Thyroid gland (tissue), 4 donors: ENCODE results near the gene SGF29. TPM values are rescaled to one million over a fixed set of nuclear protein-coding genes. Genes with fewer than 3 reads are reported as not detected.
"Not testable (repeated sequence)": the region's sequence is repeated elsewhere in the genome, so short reads cannot be mapped to it uniquely, and the experiment has no call there.

Source experiments
- DNase-seq, 2 donors: peaks; one replicate each; pipeline ENCODE4 v3.0.0-alpha.2; 2019
- H3K27ac ChIP-seq, 3 donors: fragments of 200-600 bp; sonication (generic); 1 replicate in 2 of 3; 2 replicates in 1 of 3; pipeline ENCODE4 v1.5.1; 2016 to 2019; ENCODE audit warnings: mild to moderate bottlenecking in 1 of 3, moderate library complexity in 1 of 3
- H3K27me3 ChIP-seq: fragments of 200-600 bp; sonication (generic); one replicate; pipeline ENCODE4 v1.5.1; 2019
- H3K36me3 ChIP-seq, 2 donors: fragments of 200-600 bp; sonication (generic); one replicate each; pipeline ENCODE4 v1.5.1; 2016 to 2019
- H3K4me1 ChIP-seq, 2 donors: fragments of 200-600 bp; sonication (generic); one replicate each; pipeline ENCODE4 v1.5.1; 2017 to 2019
- H3K4me3 ChIP-seq, 3 donors: fragments of 200-600 bp; sonication (generic); replicated peaks in 1 of 3; 1 replicate in 2 of 3; 2 replicates in 1 of 3; pipeline ENCODE4 v1.5.1; 2016; ENCODE audit warnings: mild to moderate bottlenecking in 1 of 3
- H3K9me3 ChIP-seq: fragments of 200-600 bp; sonication (generic); one replicate; pipeline ENCODE4 v1.5.1; 2017
- POLR2A ChIP-seq, 2 donors: fragments of 450-650 bp; IDR thresholded peaks; one replicate each; pipeline ENCODE4 v1.6.1; 2017; ENCODE audit warnings: antibody characterized with exemption in 2 of 2, mild to moderate bottlenecking in 2 of 2, moderate library complexity in 1 of 2
- WGBS, 2 donors: methylation state at CpG; one replicate each; pipeline ENCODE4 v1.1.5; 2017; 5-methylcytosine and 5-hydroxymethylcytosine counted together
- intact Hi-C: fragments of 100-400 bp; cut with DNase I; formaldehyde crosslinking; loops from one replicate; pipeline ENCODE4 v1.15.1; 2023
- total RNA-seq, 4 donors: library from RNA; depleted of rRNA; stranded (reverse); fragments of >200 nt; gene quantifications; one replicate each; pipeline ENCODE4 v1.2.3, GENCODE V29; 2016
- TF ChIP-seq, protein P1 (sequence below), 6 experiments: fragments of 200-600 bp in 3 of 6; fragments of 450-650 bp in 3 of 6; sonication (generic) in 3 of 6; IDR thresholded peaks; one replicate each; pipeline ENCODE4 v1.5.1; 2016 to 2019; ENCODE audit warnings: antibody characterized with exemption in 6 of 6, mild to moderate bottlenecking in 2 of 6, inconsistent platforms in 1 of 6, moderate library complexity in 1 of 6

The SGF29 gene
- total RNA-seq, 4 donors from 2014 or later, result 31.8 to 41.9 (median 36.9) TPM

DNA sequence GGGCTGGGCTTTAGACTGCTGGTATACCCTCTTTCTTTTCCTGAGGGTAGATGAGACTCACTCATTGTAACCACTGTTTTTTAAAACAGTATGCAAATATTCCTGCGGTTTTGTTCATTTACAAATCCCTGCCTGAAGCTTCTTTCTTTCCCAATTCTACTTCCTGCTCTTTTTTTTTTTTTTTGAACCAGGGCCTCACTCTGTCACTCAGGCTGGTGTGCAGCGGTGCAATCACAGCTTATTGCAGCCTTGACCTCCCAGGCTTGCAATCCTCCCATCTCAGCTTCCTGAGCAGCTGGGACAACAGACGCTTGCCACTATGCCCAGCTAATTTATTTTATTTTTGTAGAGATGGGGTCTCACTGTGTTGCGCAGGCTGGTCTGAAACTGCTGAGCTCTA, 64.2 kb downstream of the SGF29 start:
- peaks cover 0 to 5% of the 10 kb centered on the region in 2 donors for H3K4me1 ChIP-seq
- 64 to 66% methylated on average over 4 of the region's 4 CpGs for WGBS, 2 donors
- H3K9me3 ChIP-seq, result no peaks in the 10 kb centered on the region
- no peak for TF ChIP-seq POLR2A (IDR thresholded peaks at IDR 0.05)
- TF ChIP-seq, protein P1, sequence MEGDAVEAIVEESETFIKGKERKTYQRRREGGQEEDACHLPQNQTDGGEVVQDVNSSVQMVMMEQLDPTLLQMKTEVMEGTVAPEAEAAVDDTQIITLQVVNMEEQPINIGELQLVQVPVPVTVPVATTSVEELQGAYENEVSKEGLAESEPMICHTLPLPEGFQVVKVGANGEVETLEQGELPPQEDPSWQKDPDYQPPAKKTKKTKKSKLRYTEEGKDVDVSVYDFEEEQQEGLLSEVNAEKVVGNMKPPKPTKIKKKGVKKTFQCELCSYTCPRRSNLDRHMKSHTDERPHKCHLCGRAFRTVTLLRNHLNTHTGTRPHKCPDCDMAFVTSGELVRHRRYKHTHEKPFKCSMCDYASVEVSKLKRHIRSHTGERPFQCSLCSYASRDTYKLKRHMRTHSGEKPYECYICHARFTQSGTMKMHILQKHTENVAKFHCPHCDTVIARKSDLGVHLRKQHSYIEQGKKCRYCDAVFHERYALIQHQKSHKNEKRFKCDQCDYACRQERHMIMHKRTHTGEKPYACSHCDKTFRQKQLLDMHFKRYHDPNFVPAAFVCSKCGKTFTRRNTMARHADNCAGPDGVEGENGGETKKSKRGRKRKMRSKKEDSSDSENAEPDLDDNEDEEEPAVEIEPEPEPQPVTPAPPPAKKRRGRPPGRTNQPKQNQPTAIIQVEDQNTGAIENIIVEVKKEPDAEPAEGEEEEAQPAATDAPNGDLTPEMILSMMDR (IDR thresholded peaks at IDR 0.05), result no peak
- DNase-seq, result no peak
- intact Hi-C loops, result no loop called here
- H3K36me3 ChIP-seq, result no peaks in the 10 kb centered on the region
- H3K4me3 ChIP-seq, result no peak overlapping the region
- no peak overlapping the region for H3K27ac ChIP-seq
- H3K27me3 ChIP-seq, result no peaks in the 10 kb centered on the region

DNA sequence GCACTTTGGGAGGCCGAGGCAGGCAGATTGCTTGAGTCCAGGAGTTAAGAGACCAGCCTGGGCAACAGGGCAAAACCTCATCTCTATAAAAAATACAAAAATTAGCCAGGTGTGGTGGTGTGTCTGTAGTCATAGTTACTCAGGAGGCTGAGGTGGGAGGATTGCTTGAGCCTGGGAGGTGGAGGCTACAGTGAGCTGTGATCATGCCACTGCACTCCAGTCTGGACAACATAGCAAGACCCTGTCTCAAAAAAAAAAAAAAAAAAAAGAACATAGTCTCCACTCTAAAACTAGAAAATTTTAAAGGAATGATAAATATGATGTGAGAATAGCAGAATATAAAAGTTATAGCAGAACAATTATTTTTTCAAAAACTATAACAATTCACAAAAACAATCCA, 66.6 kb downstream of the SGF29 start:
- WGBS, 2 donors, result 83 to 93% methylated on average over 1 of the region's 1 CpG
- H3K36me3 ChIP-seq, H3K27me3 ChIP-seq, H3K27ac ChIP-seq, H3K4me1 ChIP-seq, H3K4me3 ChIP-seq, DNase-seq, H3K9me3 ChIP-seq, intact Hi-C loops: not testable (repeated sequence)

DNA sequence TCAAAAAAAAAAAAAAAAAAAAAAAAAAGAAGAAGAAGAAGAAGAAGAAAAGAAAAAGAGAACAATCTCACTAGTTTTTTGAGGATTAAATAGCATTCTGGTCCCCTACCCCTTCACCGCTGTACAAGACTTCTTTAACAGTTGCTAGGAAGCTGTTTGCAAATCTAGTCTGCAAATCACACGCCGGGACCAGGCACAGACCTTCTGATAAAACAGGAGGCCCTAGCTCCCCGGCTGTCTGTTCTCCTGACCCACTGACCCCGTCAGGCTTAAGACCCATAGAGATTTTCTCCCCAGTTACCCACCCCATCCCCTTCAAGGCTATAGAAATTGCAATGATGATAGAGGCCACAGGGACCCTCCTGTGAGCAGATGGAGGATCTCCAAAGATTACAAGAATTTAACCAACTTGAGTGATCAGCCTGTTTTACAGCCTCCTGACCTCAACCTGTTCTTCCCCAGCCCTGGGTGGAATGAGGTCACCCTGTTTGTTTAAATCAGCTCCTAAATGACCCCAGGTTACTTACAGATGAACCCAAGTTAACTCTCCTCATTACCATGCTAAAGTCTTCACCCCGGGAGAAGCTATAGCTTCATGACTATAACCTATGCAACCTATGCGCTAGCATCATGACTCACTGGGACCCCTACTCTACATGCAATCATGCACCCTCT, 67.9 kb downstream of the SGF29 start:
- H3K9me3 ChIP-seq, result no peaks in the 10 kb centered on the region
- no peaks in the 10 kb centered on the region for H3K27me3 ChIP-seq
- no peak for TF ChIP-seq POLR2A (IDR thresholded peaks at IDR 0.05)
- TF ChIP-seq, protein P1 (IDR thresholded peaks at IDR 0.05), result no peak
- DNase-seq, result no peak
- no peak overlapping the region for H3K27ac ChIP-seq
- H3K36me3 ChIP-seq, result no peaks in the 10 kb centered on the region
- H3K4me1 ChIP-seq, result peaks cover 0 to 5% of the 10 kb centered on the region in 2 donors
- no peak overlapping the region for H3K4me3 ChIP-seq
- intact Hi-C loops, result no loop called here
- WGBS, 2 donors, result 82 to 87% methylated on average over 7 of the region's 7 CpGs

DNA sequence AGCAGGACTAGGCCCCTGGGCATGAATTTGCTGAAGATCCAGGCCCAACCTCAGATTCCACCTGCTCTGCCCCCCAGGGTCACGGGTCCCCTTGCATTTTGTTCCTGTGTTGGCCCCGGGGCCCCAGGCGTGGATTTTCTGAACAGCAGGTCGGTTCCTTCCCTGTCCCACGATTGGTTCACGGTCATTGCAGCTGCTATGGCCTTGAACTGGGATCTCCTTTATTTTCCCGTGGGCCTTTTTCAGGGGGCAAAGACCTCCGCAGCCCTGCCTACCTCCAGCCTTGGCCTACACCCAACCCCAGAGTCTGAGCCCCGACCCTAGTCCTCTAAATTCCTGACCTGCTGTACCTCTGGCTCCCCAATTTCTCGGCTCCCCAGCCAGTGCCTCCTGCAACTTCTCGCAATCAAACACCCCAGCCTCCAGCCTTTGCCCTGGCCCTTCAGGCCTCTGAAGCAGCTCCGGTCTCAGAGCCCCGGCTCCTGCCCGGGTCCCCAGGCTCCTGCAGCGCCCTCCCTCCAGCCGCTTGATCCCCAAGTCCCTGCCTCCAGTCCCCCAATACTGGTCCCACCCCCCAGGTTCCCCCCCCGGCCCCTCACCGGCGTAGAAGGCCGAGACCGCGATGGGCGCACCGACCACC, 68.9 kb downstream of the SGF29 start:
- intact Hi-C loops, H3K27me3 ChIP-seq, H3K4me1 ChIP-seq, DNase-seq, H3K36me3 ChIP-seq, H3K9me3 ChIP-seq: not testable (repeated sequence)
- 33 to 59% methylated on average over 11 to 20 of the region's 24 CpGs for WGBS, 2 donors
- Histone ChIP-seq H3K27ac (peak overlapping the region; percentile 31 to 77 (median 54)), H3K4me3 (peak overlapping the region; percentile 41 to 47 (median 44))

DNA sequence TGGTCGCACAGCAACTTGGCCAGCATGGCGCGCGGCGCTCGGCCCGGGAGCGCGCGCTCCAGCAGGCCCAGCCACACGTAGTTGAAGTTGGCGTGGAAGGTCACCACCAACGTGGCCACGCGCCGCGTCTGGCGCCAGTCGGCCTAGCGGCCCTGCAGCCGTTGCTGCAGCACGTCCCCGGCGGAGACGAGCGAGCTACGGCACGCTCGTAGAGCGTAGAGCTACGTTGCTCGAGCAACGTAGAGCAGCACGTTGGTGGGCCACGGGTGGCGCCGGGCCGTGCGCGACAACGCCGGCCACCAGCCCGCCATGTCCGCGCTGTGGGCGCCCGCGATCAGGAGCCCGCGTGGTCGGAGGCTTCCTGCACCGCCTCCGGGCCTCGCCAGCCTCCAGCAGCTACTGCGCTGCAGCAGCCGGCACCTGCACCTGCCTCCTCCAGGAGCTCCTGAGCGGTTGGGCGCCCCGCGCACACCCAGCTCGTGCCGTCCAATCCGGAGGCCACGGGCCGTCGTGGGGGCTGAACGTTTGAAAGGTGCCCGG, 69.5 kb downstream of the SGF29 start:
- peaks cover 0 to 5% of the 10 kb centered on the region in 2 donors for H3K4me1 ChIP-seq
- H3K36me3 ChIP-seq, result no peaks in the 10 kb centered on the region
- peak overlapping the region; percentile 31 to 77 (median 54) for H3K27ac ChIP-seq
- peak; percentile 77 to 85 for DNase-seq
- peak in 1 of 2 donors; percentile 74 for TF ChIP-seq POLR2A (IDR thresholded peaks at IDR 0.05)
- TF ChIP-seq, protein P1 (IDR thresholded peaks at IDR 0.05), result no peak
- H3K4me3 ChIP-seq, result peak overlapping the region; percentile 41 to 47 (median 44)
- 2 to 3% methylated on average over 24 to 32 of the region's 68 CpGs for WGBS, 2 donors
- H3K9me3 ChIP-seq, result no peaks in the 10 kb centered on the region
- H3K27me3 ChIP-seq, result no peaks in the 10 kb centered on the region
- intact Hi-C loops, result no loop called here

DNA sequence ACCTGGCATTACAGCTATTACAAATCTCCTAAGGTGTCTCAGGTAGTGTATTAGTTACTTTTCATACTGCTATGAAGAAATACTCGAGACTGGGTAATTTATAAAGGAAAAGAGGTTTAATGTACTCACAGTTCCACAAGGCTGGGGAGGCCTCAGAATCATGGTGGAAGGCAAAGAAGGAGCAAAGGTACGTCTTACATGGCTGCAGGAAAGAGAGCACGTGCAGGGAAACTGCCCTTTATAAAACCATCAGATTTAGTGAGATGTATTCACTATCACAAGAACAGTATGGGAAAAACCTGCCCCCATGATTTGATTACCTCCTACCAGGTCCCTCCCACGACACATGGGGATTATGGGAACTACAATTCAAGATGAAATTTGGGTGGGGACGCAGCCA, 77.2 kb downstream of the SGF29 start:
- not testable (repeated sequence) for DNase-seq

DNA sequence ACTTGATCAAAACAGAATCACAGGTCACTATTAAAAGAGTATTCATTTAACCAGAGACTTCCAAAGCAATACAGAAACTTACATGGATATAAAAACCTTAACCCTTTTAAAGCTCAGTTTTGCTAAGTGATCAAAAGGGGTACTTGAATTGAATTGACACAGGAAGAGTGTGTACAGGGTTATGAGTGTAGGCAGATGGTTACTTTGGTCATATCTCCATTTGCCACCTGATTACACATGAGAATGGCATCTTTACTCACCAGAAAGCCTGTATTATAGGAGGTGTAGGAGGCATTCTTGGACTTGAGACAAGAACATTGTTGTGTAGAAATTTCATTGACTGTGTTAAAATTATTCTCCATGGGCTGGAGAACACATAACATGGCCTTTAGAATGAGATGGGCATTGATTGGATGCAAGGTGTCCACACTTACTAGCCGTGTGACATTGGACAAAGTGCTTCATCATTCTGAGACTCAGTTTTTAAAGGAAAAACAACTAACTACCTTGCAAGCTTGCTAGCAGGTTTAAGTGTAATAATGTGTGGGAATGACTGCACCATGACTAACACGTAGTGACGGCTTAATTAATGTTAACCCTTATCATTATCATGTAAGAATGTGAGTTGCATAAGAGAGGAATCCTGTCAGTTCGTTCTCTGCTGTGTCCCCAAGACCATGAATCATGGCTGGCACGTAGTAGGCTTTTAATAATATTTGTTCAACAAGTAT, 82.5 kb downstream of the SGF29 start:
- intact Hi-C loops, H3K36me3 ChIP-seq, H3K27ac ChIP-seq, H3K27me3 ChIP-seq, H3K4me1 ChIP-seq, H3K4me3 ChIP-seq, DNase-seq, H3K9me3 ChIP-seq: not testable (repeated sequence)
- WGBS, 2 donors, result 67 to 80% methylated on average over 5 of the region's 5 CpGs

More for the DNA sequence above, 77.2 kb downstream of the SGF29 start:
- H3K36me3 ChIP-seq, H3K27ac ChIP-seq, H3K4me1 ChIP-seq, H3K9me3 ChIP-seq, intact Hi-C loops, H3K4me3 ChIP-seq, H3K27me3 ChIP-seq: not testable (repeated sequence)
- WGBS, 2 donors, result 83 to 86% methylated on average over 4 of the region's 5 CpGs

DNA sequence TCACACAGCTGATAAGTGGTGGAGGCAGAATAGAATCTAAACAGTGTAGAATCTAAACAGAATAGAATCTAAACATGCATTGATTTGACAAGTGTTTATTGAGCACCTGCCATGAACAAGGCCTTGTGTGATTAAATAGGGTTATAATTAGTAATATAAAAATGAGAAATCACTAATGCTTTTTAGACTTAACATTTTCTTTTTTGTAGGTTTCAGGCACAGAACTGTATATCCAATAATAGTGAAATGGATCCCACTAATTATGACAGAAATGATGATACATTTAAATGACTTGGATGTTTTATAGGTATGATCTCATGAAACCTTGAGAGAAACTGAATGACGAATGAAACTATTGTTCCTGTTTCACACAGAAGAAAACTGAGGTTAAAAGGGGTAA, 84.0 kb downstream of the SGF29 start, which contains the start of gene NPIPB8:
TSS of gene NPIPB8 (plus strand) at position 301 of the 400 bp plus-strand sequence. CDS start 296 bp downstream, outside the sequence.
- H3K27ac ChIP-seq, DNase-seq, intact Hi-C loops, H3K27me3 ChIP-seq, H3K4me3 ChIP-seq, H3K36me3 ChIP-seq, H3K9me3 ChIP-seq, H3K4me1 ChIP-seq: not testable (repeated sequence)
- 93 to 96% methylated on average over 1 of the region's 1 CpG for WGBS, 2 donors

DNA sequence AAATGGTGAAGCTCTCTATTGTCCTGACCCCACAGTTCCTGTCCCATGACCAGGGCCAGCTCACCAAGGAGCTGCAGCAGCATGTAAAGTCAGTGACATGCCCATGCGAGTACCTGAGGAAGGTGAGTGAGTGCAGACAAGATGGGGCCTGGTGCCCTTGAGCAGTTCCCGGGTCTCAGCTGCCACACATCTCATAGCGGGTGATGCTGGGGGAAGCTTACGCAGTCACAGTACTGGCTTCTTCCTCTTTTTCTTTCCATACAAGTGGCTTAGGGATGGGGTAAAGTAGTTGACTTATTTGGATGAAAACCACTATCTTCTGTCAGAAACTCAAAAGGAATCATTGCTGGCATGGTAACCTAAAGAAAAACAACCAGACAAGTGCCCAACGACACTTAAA, 84.6 kb downstream of the SGF29 start:
- H3K27me3 ChIP-seq, H3K4me3 ChIP-seq, H3K36me3 ChIP-seq, intact Hi-C loops, H3K4me1 ChIP-seq, H3K9me3 ChIP-seq, H3K27ac ChIP-seq, DNase-seq: not testable (repeated sequence)
- WGBS, 2 donors, result 73 to 82% methylated on average over 5 of the region's 5 CpGs
